Chondrocyte (in vitro differentiated cells): ENCODE data around the gene TCP11. TPM values are rescaled to one million over a fixed set of nuclear protein-coding genes. Genes with fewer than 3 reads are reported as not detected.
A peak's percentile ranks its signal among the peaks of the same experiment; 100 is the strongest.

Experiments used
- DNase-seq: peaks from one replicate; pipeline ENCODE4 v3.0.0; 2021; ENCODE audit warnings: mixed read lengths, low spot score
- H3K27ac Mint-ChIP-seq: one replicate; pipeline ENCODE4 v1.8.0; 2021; ENCODE audit warnings: mild to moderate bottlenecking, moderate library complexity, mixed read lengths; ENCODE audit not compliant: unreplicated experiment
- H3K27me3 Mint-ChIP-seq: 2 replicates; pipeline ENCODE4 v1.8.0; 2021; ENCODE audit warnings: low read depth, mixed read lengths
- H3K36me3 Mint-ChIP-seq: 2 replicates; pipeline ENCODE4 v1.8.0; 2021; ENCODE audit warnings: low read depth, mixed read lengths
- H3K4me1 Mint-ChIP-seq: 2 replicates; pipeline ENCODE4 v1.8.0; 2021; ENCODE audit warnings: low read depth, mild to moderate bottlenecking, mixed read lengths
- H3K4me3 Mint-ChIP-seq: one replicate; pipeline ENCODE4 v1.8.0; 2021; ENCODE audit warnings: mild to moderate bottlenecking, moderate library complexity, mixed read lengths; ENCODE audit not compliant: unreplicated experiment
- H3K9me3 Mint-ChIP-seq: 2 replicates; pipeline ENCODE4 v1.8.0; 2021; ENCODE audit warnings: low read depth, mixed read lengths
- total RNA-seq: library from RNA; stranded (reverse); gene quantifications from 3 replicates; pipeline ENCODE4 v1.2.1, GENCODE V29; 2021
- TF ChIP-seq, protein P1 (sequence below): fragments of 200-600 bp; sonication (generic); IDR thresholded peaks from 2 replicates; pipeline ENCODE4 v1.5.0; 2021; ENCODE audit warnings: antibody characterized with exemption, mild to moderate bottlenecking, moderate library complexity

The TCP11 gene
- total RNA-seq, 1 donor from 2014 or later = not detected

DNA sequence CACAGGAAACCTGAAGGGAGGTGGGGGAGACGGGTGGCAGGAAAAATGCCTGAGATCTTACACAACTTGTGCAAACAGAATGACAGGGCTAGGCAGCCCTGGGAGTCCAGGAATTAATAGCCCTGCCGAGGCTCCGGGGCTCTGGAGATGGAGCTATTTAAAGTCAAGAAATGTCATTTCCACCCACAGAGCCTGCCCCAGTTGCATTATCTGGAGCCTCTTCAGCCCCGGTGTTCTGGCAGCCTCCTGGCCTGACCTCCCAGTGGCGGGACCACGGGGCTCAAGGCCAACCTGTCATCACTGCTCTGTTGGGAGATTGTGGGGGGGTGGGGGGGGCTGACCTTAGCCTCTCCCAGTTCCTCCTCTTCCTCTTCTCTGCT lies 44.2 kb upstream of the TCP11 start:
- no peaks in the 10 kb centered on the region for H3K27me3 Mint-ChIP-seq
- H3K27ac Mint-ChIP-seq = peak overlapping the region; percentile 82
- H3K36me3 Mint-ChIP-seq = no peaks in the 10 kb centered on the region
- no peaks in the 10 kb centered on the region for H3K9me3 Mint-ChIP-seq
- H3K4me3 Mint-ChIP-seq = no peak overlapping the region
- peaks cover 54% of the 10 kb centered on the region for H3K4me1 Mint-ChIP-seq
- TF ChIP-seq, protein P1, sequence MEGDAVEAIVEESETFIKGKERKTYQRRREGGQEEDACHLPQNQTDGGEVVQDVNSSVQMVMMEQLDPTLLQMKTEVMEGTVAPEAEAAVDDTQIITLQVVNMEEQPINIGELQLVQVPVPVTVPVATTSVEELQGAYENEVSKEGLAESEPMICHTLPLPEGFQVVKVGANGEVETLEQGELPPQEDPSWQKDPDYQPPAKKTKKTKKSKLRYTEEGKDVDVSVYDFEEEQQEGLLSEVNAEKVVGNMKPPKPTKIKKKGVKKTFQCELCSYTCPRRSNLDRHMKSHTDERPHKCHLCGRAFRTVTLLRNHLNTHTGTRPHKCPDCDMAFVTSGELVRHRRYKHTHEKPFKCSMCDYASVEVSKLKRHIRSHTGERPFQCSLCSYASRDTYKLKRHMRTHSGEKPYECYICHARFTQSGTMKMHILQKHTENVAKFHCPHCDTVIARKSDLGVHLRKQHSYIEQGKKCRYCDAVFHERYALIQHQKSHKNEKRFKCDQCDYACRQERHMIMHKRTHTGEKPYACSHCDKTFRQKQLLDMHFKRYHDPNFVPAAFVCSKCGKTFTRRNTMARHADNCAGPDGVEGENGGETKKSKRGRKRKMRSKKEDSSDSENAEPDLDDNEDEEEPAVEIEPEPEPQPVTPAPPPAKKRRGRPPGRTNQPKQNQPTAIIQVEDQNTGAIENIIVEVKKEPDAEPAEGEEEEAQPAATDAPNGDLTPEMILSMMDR = no peak
- DNase-seq = no peak

DNA sequence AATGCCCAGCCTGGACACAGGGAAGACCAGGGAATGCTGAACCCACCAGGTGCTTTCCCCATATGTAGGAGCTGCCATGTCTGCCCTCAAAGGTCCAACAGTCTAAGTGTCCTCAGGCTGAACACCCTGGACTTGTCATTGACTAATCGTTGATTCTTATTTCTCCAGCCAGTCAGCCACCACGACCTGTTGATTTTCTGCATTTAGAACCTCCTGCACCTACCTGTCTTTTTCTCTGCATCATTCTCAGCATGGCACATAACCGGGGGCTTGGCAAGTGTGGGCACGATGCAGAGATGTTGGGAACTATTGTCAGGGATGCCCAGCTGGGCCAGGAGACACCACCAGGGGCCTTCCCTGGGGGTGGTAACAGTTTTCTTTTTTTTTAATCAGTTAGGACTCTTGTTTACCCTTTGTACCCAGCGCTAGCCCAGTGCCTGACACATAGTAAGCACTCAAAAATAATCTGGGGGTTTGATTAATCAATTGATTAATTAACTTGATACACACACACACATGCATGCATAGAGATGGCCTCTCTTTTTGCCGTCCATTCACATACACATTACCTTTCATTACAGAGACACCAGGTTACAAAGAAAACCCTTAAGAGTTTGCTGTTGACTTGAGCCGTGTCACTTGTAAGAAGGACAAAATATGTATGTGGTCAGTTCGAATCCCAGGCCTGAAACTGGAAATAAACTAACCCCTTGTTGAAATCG lies 43.6 kb upstream of the TCP11 start:
- H3K27ac Mint-ChIP-seq = peak overlapping the region; percentile 82

DNA sequence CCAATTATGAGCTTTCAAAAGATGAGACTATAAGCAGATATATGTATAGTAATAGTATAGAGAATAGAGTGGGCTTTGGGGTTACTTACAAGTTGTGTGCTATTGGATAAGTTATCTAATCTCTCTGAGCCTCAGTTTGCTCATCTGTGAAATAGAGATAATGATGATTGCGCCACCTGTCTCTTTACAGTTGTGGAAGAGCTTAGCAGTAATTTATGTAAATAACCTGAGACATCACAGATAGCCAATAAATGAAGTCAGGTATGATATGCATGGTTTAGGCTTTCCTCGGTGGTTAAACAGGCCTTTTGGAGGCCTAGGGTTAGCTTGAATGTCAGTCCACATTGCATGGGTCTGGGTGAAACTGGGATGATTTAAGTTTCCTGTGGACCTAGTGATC lies 42.8 kb upstream of the TCP11 start:
- Mint-ChIP-seq H3K27ac (no peak overlapping the region), H3K36me3 (no peaks in the 10 kb centered on the region), H3K4me3 (no peak overlapping the region), H3K9me3 (no peaks in the 10 kb centered on the region), H3K27me3 (no peaks in the 10 kb centered on the region), H3K4me1 (peaks cover 68% of the 10 kb centered on the region)
- TF ChIP-seq, protein P1 = no peak
- DNase-seq = no peak

More for the DNA sequence above, 43.6 kb upstream of the TCP11 start:
- no peaks in the 10 kb centered on the region for H3K27me3 Mint-ChIP-seq
- H3K4me3 Mint-ChIP-seq = no peak overlapping the region
- TF ChIP-seq, protein P1 = no peak
- H3K36me3 Mint-ChIP-seq = no peaks in the 10 kb centered on the region
- peaks cover 60% of the 10 kb centered on the region for H3K4me1 Mint-ChIP-seq
- DNase-seq = no peak
- no peaks in the 10 kb centered on the region for H3K9me3 Mint-ChIP-seq

DNA sequence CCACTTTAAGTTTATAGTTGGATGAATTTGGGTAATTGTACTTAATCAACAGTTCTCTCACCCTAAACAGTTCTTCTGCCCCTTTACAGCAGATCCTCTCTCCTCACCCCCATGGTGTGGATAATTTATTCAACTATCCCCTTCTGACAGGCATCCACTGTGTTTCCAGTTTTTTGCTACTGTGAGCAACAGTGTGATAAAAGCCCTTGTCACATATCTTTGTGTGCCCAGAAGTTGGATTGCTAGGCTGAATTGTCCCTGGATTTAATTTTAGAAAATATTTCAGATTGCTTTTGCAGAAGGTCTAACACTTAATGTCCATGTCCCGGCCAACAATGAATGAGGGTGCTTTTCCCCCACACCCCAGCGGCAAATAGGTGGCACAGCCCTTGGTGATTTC lies 42.1 kb upstream of the TCP11 start:
- peak overlapping the region; percentile 52 for H3K27ac Mint-ChIP-seq
- H3K36me3 Mint-ChIP-seq = no peaks in the 10 kb centered on the region
- no peak overlapping the region for H3K4me3 Mint-ChIP-seq
- TF ChIP-seq, protein P1 = no peak
- no peaks in the 10 kb centered on the region for H3K9me3 Mint-ChIP-seq
- no peak for DNase-seq
- peaks cover 74% of the 10 kb centered on the region for H3K4me1 Mint-ChIP-seq
- no peaks in the 10 kb centered on the region for H3K27me3 Mint-ChIP-seq

DNA sequence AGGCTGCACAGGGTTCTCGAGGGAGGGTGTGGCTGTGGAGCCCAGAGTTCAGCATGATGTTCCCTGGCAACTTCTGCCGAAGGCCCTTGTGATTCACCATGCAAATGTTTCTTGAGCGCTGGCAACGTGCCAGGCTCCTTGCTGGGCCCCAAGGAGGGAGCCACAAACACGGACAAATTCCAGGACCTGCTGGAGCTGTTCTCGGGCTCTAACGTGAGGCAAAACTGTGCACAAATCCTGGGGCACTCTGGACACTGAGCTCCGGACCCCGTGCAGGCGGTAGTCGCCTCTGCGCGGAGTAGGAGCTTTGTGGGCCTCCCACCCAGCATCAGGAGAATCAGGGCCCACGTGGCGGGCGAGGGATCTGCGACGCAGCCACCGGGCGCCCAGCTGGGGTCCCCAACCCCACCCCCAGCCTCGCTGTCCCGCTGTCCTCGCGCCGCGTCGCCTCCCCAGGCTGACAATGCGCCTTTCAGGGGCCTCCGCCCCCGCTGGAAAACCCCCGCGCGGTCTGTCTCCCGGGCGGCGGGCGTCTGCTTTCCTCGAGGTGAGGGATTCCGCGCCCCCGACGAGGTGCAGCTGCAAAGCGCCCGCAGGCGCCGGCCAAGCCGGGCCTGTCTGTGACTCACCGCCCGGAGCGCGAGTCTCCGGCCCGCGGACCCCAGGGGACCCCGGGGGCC lies 40.9 kb upstream of the TCP11 start:
- Mint-ChIP-seq H3K36me3 (no peaks in the 10 kb centered on the region), H3K4me3 (no peak overlapping the region), H3K9me3 (no peaks in the 10 kb centered on the region), H3K27me3 (no peaks in the 10 kb centered on the region), H3K4me1 (peaks cover 86% of the 10 kb centered on the region), H3K27ac (peak overlapping the region; percentile 91)
- DNase-seq = no peak
- TF ChIP-seq, protein P1 = no peak
